Transverse colon (tissue), 3 donors: ENCODE results near the gene MRPL32.

Source experiments
- POLR2A ChIP-seq: fragments of 450-650 bp; IDR thresholded peaks from one replicate; pipeline ENCODE4 v1.6.1; 2016; ENCODE audit warnings: antibody characterized with exemption, mild to moderate bottlenecking, moderate library complexity
- TF ChIP-seq, protein P1 (sequence below), 5 experiments: fragments of 200-600 bp in 3 of 5; fragments of 450-650 bp in 2 of 5; sonication (generic) in 3 of 5; IDR thresholded peaks; 1 replicate in 2 of 5; 2 replicates in 3 of 5; pipeline ENCODE4 v1.5.1; 2016 to 2017; ENCODE audit warnings: antibody characterized with exemption in 5 of 5, inconsistent platforms in 3 of 5, mild to moderate bottlenecking in 2 of 5, moderate library complexity in 1 of 5

DNA sequence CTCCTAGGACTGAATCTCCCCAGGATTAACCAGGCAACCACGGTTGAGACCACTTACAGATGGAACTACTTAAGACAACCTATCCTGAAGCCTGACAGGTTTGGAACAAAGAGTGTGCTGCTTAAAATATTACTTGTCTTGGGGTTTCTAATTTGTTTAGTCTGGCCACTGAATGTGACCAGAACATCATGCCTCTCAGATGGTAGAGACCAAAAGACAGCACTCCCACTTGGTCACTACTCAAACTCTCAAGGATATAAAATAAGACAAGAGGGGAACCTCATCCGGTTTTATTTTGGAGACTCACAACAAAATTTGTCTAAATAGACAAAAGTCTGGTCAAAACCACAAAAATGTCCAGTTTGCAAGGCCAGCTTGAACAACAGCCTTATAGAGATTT is 15.3 kb downstream of the MRPL32 start:
- TF ChIP-seq POLR2A, result no peak
- TF ChIP-seq, protein P1, sequence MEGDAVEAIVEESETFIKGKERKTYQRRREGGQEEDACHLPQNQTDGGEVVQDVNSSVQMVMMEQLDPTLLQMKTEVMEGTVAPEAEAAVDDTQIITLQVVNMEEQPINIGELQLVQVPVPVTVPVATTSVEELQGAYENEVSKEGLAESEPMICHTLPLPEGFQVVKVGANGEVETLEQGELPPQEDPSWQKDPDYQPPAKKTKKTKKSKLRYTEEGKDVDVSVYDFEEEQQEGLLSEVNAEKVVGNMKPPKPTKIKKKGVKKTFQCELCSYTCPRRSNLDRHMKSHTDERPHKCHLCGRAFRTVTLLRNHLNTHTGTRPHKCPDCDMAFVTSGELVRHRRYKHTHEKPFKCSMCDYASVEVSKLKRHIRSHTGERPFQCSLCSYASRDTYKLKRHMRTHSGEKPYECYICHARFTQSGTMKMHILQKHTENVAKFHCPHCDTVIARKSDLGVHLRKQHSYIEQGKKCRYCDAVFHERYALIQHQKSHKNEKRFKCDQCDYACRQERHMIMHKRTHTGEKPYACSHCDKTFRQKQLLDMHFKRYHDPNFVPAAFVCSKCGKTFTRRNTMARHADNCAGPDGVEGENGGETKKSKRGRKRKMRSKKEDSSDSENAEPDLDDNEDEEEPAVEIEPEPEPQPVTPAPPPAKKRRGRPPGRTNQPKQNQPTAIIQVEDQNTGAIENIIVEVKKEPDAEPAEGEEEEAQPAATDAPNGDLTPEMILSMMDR (IDR thresholded peaks at IDR 0.05), result no peak
